Glomerular visceral epithelial cell (primary cell): ENCODE data around the gene DNALI1.
"Not testable (repeated sequence)": the region's sequence is repeated elsewhere in the genome, so short reads cannot be mapped to it uniquely, and the experiment has no call there.

ENCODE experiments used
- DNase-seq: peaks from one replicate; pipeline ENCODE4 v3.0.0-alpha.2; 2016; ENCODE audit errors: extremely low spot score

DNALI1 gene

GRCh38 chr1:37553927-37554808, 2.6 kb upstream of the DNALI1 start, which contains the start of gene SNIP1:
SNIP1 (minus strand) TSS chr1:37554293; CDS start chr1:37554229, 64 bp downstream.
- DNase-seq, result peak; percentile 86

- DNase-seq, result no peak
These were observed 662 bp downstream of the DNALI1 start for GRCh38 chr1:37557402-37557801.

- DNase-seq, result no peak
These were observed 1.7 kb downstream of the DNALI1 start for GRCh38 chr1:37558411-37558810.

GRCh38 chr1:37559080-37559479, 2.3 kb downstream of the DNALI1 start:
- DNase-seq, result no peak

GRCh38 chr1:37559957-37560379, 3.2 kb downstream of the DNALI1 start:
- not testable (repeated sequence) for DNase-seq

- no peak for DNase-seq
These were observed 3.8 kb downstream of the DNALI1 start for GRCh38 chr1:37560401-37561132.

- peak; percentile 16 for DNase-seq
These were observed 4.7 kb downstream of the DNALI1 start for GRCh38 chr1:37561133-37562132.

- DNase-seq, result no peak
These were observed 6.2 kb downstream of the DNALI1 start for GRCh38 chr1:37562984-37563383.

- DNase-seq, result no peak
These were observed 8.2 kb downstream of the DNALI1 start for GRCh38 chr1:37564892-37565291.

- DNase-seq, result no peak
These were observed 10.3 kb downstream of the DNALI1 start for GRCh38 chr1:37567023-37567422.

GRCh38 chr1:37570528-37571334, 14.0 kb downstream of the DNALI1 start:
- DNase-seq, result no peak

GRCh38 chr1:37574834-37575480, 18.2 kb downstream of the DNALI1 start:
- no peak for DNase-seq

GRCh38 chr1:37575692-37576091, 19.0 kb downstream of the DNALI1 start:
- DNase-seq, result no peak

- DNase-seq, result not testable (repeated sequence)
These were observed 27.8 kb downstream of the DNALI1 start for GRCh38 chr1:37584544-37584943.

GRCh38 chr1:37588939-37589338, 32.2 kb downstream of the DNALI1 start:
- no peak for DNase-seq

- no peak for DNase-seq
These were observed 37.0 kb downstream of the DNALI1 start for GRCh38 chr1:37593726-37594125.

- DNase-seq, result peak; percentile 94
These were observed 38.9 kb downstream of the DNALI1 start, which contains the start of gene GNL2 for GRCh38 chr1:37595440-37596181. GNL2 (minus strand) TSS chr1:37595937; CDS start chr1:37595822, 115 bp downstream.

- DNase-seq, result no peak
These were observed 39.5 kb downstream of the DNALI1 start for GRCh38 chr1:37596182-37596667.

GRCh38 chr1:37599940-37600339, 43.2 kb downstream of the DNALI1 start:
- DNase-seq, result no peak
